ENCODE data around the gene XPNPEP1.

The XPNPEP1 gene

DNA sequence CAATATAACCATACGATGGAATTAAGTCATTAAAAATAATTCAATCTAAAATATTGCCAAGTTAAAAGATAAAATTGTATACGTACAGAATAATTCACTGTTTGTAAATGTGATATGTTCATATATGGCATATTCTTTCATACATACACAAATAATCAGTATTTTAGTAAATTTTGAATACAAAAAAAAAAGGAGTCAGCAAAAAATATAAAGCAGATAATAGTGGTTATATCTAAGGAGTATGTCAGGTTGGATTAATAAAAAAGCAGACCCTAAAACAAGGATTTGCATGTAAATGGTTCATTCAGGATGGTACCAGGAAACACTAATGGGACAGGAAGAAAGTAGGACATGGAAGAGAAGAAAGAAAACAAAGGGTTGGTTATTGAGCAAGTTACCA lies 59.5 kb downstream of the XPNPEP1 start:
- no peak for DNase-seq (ENCODE audit: low read depth, low spot score)

DNA sequence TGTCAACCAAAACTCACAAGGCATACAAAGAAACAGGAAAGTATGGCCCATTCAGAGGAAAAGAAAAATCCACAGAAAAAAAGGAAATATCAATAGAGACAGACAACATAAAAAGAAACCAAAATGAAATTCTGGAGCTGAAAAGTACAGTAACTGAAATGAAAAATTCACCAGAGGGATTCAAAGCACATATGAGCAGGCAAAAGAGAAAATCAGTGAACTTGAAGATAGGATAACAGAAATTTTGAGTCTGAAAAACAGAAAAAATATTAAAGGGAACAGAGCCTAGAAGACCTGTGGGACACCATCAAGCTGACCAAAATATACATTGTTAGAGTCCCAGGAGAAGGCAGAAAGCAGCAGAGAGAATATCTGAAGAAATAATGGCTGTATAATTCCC lies 60.6 kb downstream of the XPNPEP1 start:
- DNase-seq (ENCODE audit: low read depth, low spot score): no peak

DNA sequence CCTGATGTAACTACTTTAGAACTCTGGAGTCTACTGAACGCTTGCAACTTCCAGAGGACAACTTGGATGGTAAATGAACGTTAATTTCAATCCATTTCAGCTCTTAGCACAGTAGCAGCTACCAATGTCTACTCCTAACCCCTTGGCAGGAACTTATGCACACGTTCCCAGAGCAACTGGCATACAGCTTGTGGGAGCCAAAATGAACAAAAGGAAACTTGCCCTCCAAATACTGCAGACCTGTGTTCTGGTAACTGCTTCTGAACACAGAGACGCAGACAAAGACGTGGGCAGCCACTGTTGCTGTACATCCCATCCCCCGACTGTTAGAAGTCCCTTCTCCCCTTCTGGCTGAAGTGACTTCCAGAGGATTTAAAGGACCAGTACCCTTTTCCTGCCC lies 61.3 kb downstream of the XPNPEP1 start:
- DNase-seq (ENCODE audit: low read depth, low spot score): no peak

DNA sequence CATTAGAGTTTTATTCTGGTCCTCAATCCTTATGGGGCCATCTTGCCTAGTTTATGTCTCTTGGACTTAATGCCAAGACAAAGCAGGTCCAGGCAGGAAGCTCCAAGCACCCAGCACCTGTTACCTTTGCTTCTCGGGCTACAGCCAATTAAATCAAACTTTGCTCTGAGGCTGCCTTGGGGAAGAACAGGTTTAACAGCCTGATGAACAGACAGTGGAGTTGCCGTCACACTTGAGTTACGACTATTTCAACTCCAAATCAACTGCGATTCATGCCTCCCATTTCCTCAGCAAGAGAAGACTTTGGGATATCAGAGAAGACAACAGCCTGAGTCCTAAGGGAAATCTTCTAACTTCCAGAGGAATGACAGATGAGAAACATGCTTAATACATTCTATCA lies 62.2 kb downstream of the XPNPEP1 start:
- DNase-seq (ENCODE audit: low read depth, low spot score): no peak

DNA sequence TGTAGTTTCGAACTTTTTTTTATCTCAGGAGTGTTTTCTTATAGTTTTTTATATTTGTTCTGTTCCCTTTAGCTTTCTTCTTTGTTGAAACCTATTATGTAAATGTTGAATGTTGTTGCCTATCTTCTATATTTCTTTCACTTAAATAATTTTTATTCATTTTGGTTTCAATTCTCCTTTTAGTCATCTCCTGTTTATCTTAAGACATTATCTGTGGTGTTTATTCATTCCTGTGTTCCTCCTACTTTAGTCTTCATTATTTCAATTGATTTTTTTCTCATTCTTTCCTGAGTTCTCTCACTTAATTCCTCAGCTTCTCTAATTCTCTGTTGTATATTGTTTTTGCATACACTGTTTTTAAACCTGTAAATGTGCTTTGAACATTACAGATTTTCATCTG lies 64.1 kb downstream of the XPNPEP1 start:
- DNase-seq (ENCODE audit: low read depth, low spot score): no peak

DNA sequence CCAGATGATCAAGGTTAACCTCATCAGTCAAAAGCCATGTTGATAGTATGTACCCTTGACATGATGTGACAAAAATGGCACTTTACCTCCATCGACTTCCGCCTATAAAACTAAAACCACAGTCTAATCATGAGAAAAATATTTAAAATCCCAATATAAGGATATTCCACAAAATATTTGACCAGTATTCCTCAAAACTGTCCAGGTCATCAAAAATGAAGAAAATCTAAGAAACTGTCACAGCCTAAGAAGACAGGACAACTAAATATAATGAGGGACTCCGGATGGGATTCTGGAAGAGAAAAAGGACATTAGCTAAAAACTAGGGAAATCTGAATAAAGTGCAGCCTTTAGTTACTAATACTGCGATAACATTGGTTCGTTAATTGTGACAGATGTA lies 67.6 kb downstream of the XPNPEP1 start:
- DNase-seq (ENCODE audit: low read depth, low spot score): no peak

DNA sequence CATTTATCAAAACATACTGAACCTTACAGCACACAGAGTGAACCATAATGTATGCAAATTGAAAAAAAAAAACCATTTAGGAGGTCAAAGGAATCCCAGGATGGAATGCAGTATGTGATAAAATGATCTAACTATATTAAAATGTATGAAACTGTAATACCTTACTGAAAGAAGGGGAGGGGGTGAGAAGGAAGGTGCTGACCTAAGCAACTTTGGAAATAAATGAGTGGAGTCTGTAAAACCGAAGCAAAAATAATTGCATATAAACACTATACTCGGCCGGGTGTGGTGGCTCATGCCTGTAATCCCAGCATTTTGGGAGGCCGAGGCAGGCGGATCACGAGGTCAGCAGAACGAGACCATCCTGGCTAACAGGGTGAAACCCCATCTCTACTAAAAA lies 69.4 kb downstream of the XPNPEP1 start:
- DNase-seq (ENCODE audit: low read depth, low spot score): no peak

DNA sequence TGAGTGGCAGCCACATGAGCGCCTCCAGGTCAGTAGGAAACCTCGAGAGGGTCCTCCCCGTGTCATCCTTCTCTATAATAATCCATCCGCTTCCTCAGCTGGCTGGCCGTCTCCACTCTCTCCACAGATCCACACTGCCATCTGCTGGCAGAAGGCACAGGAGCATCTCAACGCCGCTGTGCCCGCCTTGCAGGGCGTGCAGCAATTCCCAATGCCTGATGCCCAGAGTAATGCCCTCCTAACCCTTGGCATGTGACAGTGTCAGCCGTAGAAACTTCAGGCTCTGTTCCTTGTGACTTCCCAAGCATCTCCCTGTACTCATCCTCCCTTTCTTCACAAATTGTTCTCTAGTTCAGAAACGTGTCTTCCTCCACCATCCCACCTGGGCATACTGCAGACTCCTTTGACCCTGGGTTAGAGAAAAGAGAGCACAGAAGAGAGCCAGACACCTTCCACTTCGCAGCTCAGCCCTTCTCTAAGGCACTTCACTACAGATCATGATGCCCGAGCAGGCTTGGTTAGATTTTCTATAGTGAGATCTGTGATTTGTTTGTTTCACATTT lies 70.8 kb downstream of the XPNPEP1 start:
- DNase-seq (ENCODE audit: low read depth, low spot score): peak; percentile 51

DNA sequence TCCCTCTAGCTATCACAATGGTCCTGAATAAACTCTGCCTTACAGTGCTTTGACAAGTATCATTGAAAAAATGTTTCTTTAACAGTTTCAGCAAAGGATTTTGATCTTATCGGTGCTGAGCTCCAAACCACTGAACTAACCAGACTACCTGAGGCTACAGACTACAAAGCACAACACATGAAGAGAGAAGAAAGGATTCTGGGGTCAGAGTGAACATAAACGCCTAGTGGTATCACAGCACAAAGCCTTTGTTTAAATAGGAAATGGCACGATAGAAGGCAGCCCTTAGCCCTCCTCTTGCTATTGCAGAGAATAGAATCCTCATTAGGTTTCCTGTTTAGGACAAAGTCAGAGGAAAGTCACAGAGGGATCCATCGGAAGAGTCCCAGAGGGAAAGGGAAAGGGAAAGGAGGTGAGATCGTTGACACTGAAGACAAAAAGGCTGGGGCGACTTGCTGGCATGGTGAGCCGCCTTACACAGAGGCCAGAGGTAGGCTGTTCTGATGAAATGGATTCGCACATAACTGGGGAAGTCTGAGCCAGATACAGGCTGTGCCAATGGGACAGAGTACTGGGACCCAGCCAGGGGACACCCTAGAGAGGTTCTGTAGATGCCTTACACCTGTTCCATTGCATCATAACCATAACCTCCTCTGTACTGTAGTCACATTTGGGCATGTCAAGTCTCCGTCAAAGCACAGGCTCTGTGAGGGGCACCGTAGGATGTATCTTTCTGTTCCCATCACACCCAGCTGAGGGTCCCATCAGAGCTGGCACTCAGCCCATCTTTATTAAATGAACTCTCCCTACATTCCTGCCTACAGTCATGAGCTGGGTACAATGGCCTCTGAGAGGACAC lies 71.5 kb downstream of the XPNPEP1 start:
- DNase-seq (ENCODE audit: low read depth, low spot score): no peak

DNA sequence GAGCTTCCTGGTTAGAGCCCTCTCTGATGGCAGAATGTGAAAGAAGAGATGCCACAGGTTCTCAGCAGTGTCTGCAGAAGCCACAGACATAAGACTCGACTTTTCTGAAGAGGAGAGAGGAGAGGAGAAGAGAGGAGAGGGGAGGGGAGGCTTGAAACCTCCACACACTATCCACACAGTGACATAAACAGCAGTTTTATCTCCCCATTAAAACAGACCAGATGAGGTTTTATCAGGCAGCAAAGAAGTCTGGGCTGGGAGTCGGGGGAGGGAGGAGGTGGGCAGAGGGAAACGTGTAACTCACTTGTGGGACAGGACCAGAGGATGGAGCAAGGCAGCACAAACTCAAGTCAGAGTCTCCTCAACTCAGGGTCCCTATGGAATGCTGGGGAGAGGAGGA lies 76.5 kb downstream of the XPNPEP1 start:
- no peak for DNase-seq (ENCODE audit: low read depth, low spot score)

DNA sequence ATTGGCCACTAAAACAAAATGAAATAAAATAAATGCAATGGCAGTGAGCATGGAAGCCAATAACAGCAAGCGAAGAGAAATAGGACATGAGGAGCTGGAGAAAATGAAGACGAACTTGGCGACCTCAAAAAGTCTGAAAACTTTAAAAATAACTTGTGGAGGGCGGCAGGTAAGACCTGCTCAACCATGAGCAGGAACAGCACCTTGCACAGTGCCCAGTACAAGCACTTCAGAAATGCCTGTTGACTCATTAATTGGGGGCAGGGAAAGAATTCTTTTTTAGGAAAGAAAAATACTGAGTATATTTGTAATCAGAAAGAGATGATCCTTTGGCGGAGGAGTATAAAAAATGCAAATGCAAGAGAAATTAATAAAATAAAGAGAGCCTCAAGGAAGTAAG lies 78.0 kb downstream of the XPNPEP1 start:
- DNase-seq (ENCODE audit: low read depth, low spot score): no peak

DNA sequence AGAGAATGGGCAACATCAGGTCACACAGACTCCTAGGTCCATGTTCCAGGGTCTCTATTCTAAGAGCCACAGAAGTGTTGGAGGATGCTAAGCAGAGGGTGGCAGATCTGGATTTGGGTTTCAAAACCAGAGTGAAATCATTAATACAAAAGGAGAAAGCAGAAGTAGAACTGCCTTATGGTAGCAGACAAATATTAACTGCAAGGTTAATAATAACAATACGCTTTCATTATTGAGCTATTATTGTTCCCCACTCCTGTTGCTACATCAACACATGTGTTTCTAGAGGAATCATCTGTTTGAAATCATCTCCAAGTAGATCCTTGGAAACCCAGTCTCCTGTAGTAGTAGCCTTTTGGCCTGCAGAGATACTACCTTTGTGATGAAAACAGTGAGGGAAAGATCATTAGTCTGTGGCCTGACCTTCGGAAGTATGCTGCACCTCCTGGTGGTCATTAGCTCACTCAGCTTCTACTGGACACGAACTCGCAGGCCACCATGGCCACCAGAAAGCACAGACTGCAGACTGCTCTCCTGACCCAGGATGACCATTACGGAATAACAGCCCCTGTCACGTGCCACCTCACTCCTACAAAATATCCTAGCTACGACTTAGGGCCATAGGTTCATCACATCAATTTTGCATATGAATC lies 84.6 kb downstream of the XPNPEP1 start:
- no peak for DNase-seq (ENCODE audit: low read depth, low spot score)

DNA sequence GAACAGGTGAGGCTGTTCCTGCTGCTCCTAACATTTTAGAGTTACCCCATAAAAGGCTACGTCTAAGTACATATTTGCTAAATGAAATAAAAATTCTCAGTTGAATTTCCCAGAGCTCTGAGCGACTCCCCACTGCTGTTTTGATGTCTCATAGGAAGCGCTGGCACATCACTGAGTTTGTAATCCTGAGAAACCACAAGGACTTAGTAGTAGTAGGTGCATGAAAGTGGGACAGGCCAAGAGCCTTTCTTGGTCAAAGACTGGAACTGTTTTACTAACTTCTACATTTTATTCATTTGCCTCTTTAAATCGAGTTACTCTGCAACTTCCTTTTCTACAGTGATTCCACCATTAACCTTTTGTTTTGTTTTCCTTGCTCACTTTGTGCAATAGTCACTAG lies 85.9 kb downstream of the XPNPEP1 start:
- no peak for DNase-seq (ENCODE audit: low read depth, low spot score)

DNA sequence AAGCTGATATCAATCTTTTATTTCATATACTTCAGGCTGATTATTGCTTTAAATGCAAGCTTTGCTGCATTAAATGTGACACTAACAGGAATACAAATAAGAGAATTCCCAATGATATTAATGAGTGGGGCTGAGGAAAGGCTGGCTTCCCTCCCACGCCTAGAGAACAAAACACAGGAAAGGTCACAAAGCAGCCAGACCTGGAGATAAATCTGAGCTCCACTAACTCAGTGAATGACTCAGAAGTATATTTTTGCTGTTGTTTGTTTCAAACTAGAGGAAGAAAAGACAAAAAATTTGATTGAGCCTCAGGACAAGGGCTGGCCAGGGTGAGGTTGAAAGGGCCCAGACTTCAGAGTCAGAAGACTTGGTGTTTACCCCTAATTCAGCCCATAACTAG lies 88.1 kb downstream of the XPNPEP1 start:
- no peak for DNase-seq (ENCODE audit: low read depth, low spot score)

DNA sequence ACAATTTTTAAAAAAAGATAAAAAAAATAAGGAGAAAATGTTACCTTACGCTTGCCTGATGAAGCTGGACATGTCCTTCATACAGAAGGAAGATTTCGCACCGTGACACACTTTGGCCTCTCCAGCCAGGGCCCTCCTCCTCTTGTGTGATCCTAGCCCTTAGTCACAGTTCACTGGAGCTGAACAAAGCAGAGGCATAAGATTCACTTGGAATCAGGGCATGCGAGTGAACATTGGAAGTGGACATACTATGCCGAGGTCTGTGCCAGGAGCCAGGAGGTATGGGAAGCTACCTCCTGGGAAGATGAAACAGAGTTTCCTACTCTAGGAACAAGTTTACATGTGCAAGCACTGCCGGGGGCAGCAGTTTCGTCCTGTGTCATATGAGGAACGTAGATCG lies 91.5 kb downstream of the XPNPEP1 start:
- no peak for DNase-seq (ENCODE audit: low read depth, low spot score)

DNA sequence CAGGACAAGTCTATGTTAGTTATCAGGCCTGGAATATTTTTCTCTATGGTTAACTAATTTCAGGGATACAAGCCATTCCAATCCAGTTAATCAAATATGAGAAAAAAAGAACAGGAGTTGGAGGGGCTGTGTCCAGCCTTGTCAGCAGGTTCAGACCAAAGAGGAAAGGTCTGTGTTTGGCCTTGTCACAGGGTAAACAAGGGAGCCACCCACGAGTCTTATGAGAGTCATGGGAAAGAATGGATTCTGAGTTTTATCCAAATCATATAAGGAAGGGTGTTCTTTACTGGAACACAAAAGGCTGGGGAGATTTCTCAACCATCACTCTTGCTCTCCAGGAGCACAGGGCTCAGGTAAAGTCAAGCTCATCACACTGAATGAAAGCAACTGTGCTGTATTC lies 99.1 kb downstream of the XPNPEP1 start:
- no peak for DNase-seq (ENCODE audit: low read depth, low spot score)

DNA sequence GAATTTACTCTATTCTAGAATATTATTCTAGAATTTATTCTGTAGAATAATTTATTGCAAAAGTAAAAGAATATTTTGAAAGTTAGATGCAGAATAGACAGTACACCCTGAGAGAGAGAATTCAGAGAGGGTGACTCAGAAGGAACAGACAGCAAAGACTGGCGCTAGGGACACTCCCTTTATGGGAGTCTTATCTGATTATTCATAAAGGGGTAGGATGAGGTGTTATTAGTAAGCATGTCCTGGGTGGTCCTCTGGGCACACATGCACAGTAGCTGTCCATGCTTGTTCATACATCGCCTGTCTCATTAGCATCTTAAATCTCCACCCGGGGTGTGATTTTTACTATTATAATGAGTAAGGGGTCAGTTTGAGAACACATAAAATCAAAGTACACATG lies 100.1 kb downstream of the XPNPEP1 start:
- no peak for DNase-seq (ENCODE audit: low read depth, low spot score)

DNA sequence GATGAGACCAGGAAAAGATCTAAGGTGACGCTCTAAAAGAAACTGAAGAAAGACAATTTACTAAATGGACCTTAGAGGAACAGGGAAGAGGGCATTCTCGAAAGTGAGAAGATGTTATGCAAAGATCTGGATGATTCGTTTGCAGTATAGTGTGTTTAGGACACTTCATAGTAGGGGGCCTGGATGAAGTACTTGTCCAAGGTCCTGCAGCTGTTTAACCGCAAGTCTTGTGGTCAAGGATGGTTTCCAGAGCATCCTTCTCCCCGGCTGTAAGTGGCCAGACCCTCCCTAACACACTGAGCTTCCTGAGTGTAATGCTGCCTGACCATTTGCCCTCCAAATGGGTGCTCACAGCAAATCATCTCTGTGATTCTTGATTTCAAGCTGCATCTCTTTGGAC lies 101.6 kb downstream of the XPNPEP1 start:
- DNase-seq (ENCODE audit: low read depth, low spot score): no peak

DNA sequence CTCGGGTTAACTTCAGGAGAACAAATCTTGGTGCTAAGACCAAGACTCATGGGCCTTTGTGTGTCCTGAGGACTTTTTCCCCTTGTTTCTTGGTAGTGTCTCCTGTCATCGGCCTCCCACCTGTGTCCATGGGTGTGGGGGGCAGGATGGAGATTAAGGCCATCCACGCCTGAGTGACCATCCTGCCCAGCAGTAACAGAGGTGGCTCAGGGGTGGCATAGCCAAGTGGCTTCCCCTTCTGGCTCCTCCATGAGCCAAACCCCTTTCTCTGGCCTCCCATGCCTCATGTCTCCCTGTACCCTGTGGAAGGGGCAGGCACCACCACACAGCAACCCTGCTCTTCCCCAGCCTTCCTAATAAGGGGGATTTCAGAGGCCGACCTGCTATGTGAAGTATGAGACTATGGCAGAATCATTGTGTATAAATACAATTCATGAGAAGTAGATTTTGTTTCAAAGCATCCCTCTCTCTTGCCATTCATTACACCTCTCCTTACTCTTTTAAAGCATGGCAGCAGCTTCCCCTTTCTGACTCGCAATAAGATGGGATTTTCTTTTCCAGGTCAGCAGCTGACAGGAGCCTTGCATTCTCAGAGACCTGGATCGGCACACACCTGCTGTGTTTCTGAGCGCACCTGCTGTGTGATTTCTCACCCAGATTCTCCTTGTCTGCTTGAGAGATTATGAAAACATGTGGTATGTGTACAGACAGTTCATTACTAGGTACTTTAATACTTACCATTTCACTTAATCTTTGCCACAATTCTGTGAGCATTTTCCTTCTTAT lies 102.5 kb downstream of the XPNPEP1 start:
- no peak for DNase-seq (ENCODE audit: low read depth, low spot score)

DNA sequence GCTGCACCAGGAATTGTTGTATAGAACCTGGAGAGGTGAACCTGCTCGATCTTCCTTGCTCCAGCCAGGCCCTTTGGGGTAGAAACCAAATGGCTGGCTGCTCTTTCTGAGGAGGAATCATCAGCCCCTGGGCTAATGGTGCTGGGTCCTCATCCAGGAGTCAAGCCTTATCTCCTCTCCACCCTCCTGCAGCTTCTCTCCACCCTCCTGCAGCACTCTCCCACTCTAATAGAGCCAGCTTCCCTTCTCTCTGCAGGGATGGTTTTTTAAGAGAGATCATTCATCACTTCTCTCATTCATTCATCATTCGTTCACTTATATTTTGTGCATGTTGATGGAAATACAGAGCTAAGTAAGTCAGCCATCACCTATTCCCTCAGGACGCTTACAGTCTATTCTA lies 103.5 kb downstream of the XPNPEP1 start:
- no peak for DNase-seq (ENCODE audit: low read depth, low spot score)
